Loucy (cell line): ENCODE measurements around the gene MYH7.
"Not testable (repeated sequence)": the region's sequence is repeated elsewhere in the genome, so short reads cannot be mapped to it uniquely, and the experiment has no call there.

Source experiments
- EZH2phosphoT487 ChIP-seq: fragments of 200-600 bp; IDR thresholded peaks from 2 replicates; pipeline ENCODE4 v1.6.1; 2018; ENCODE audit warnings: antibody characterized with exemption, mild to moderate bottlenecking, moderate library complexity, borderline replicate concordance
- TF ChIP-seq, protein P1 (sequence below): fragments of 200-600 bp; sonication (generic); conservative IDR thresholded peaks from 2 replicates; pipeline ENCODE4 v1.5.1; 2014; ENCODE audit warnings: mild to moderate bottlenecking, antibody characterized with exemption, low read length

DNA sequence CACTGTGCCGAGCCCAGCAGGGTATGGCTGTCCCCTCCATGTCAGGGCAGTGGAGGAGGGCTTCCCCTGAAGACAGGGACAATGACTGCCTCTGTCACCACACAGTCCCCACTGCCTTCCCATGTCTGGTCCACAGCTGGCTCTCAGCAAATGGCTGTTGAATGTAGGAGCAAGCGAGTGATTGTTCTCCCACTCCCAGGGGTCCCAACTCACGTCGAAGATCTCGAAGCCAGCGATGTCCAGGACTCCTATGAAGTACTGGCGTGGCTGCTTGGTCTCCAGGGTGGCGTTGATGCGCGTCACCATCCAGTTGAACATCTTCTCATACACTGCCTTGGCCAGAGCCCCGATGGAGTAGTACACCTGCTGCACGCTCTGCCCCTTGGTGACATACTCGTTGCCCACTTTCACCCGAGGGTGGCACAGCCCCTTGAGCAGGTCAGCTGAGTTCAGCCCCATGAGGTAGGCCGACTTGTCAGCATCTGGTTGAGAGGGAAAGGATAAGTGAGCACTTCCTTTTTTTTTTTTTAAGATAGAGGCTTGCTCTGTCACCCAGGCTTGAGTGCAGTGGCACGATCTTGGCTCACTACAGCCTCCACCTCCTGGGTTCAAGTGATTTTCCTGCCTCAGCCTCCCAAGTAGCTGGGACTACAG, 34.8 kb downstream of the MYH7 start:
- TF ChIP-seq, protein P1, sequence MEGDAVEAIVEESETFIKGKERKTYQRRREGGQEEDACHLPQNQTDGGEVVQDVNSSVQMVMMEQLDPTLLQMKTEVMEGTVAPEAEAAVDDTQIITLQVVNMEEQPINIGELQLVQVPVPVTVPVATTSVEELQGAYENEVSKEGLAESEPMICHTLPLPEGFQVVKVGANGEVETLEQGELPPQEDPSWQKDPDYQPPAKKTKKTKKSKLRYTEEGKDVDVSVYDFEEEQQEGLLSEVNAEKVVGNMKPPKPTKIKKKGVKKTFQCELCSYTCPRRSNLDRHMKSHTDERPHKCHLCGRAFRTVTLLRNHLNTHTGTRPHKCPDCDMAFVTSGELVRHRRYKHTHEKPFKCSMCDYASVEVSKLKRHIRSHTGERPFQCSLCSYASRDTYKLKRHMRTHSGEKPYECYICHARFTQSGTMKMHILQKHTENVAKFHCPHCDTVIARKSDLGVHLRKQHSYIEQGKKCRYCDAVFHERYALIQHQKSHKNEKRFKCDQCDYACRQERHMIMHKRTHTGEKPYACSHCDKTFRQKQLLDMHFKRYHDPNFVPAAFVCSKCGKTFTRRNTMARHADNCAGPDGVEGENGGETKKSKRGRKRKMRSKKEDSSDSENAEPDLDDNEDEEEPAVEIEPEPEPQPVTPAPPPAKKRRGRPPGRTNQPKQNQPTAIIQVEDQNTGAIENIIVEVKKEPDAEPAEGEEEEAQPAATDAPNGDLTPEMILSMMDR, result not testable (repeated sequence)
- not testable (repeated sequence) for TF ChIP-seq EZH2phosphoT487
